Type B pancreatic cell (in vitro differentiated cells): ENCODE results near the gene MCF2L. TPM values are rescaled to one million over a fixed set of nuclear protein-coding genes. Genes with fewer than 3 reads are reported as not detected.
A peak's percentile ranks its signal among the peaks of the same experiment; 100 is the strongest.

Source experiments
- DNase-seq: peaks from one replicate; pipeline ENCODE4 v3.0.0; 2021; ENCODE audit warnings: mixed read lengths; ENCODE audit not compliant: unreplicated experiment; ENCODE audit errors: extremely low spot score
- H3K27ac Mint-ChIP-seq: 2 replicates; pipeline ENCODE4 v1.8.0; 2021; ENCODE audit warnings: mild to moderate bottlenecking, mixed read lengths
- H3K27me3 Mint-ChIP-seq: 2 replicates; pipeline ENCODE4 v1.8.0; 2021; ENCODE audit warnings: mixed read lengths
- H3K36me3 Mint-ChIP-seq: 2 replicates; pipeline ENCODE4 v1.8.0; 2021; ENCODE audit warnings: mixed read lengths
- H3K4me1 Mint-ChIP-seq: one replicate; pipeline ENCODE4 v1.8.0; 2021; ENCODE audit warnings: mixed read lengths; ENCODE audit not compliant: unreplicated experiment
- H3K4me3 Mint-ChIP-seq: 2 replicates; pipeline ENCODE4 v1.8.0; 2021; ENCODE audit warnings: mild to moderate bottlenecking, mixed read lengths
- H3K9me3 Mint-ChIP-seq: 2 replicates; pipeline ENCODE4 v1.8.0; 2021; ENCODE audit warnings: mixed read lengths
- total RNA-seq: library from RNA; stranded (reverse); gene quantifications from 2 replicates; pipeline ENCODE4 v1.2.1, GENCODE V29; 2021; ENCODE audit warnings: low replicate concordance
- TF ChIP-seq, protein P1 (sequence below): fragments of 200-600 bp; sonication (generic); conservative IDR thresholded peaks from 2 replicates; pipeline ENCODE4 v1.5.0; 2021; ENCODE audit warnings: antibody characterized with exemption, mild to moderate bottlenecking

The MCF2L gene
- total RNA-seq, 1 donor from 2014 or later, result 46.9 TPM

DNA sequence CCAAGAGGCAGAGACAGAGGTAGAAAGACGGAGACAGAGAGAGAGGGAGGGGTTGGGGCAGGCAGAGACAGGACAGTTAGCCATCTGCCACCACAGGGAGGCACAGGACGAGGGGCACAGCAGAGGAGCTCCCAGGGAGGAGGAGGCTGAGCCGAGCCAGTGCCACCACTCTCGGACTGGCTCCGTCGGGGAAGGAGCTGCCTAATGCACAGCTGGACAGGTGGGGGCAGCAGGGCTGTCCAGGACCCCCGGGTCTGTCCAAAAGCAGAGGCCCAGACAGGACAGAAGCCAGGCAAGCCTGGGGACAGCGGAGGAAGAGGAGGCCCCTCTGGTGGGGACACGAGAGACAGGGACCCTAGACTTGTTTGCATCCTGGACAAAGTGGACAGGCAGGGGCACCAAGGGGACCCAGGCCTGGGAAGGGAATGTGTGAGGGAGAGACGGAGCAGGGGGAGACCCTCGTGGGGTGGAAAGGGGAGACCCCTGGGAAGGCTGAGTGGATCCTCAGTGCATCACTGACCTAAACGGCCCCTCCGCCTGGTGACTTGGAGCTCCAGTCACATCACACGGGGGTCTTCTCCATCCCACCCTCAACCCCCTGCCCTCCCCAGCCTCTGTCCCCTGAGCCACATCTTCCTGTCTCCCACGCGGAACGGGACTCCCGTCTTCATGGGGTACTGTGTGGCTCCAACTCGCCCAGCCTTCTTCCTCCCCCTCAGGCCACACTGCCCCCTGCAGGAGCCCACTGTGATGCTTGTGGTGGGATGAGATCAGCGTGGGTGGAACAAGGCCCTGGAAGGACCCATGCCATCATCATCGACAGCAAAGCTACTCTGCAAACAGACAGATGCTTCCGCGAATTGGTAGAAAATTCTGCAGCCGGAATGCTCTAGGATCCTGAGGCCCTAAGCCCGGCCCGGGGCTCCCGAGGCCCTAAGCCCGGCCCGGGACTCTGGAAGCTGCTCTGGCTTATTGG lies 154.5 kb downstream of the MCF2L start:
- Mint-ChIP-seq H3K9me3 (no peaks in the 10 kb centered on the region), H3K4me1 (peaks cover 11% of the 10 kb centered on the region), H3K36me3 (no peaks in the 10 kb centered on the region), H3K27ac (peak overlapping the region; percentile 81), H3K27me3 (peaks cover 23% of the 10 kb centered on the region), H3K4me3 (peak overlapping the region; percentile 77)
- TF ChIP-seq, protein P1, sequence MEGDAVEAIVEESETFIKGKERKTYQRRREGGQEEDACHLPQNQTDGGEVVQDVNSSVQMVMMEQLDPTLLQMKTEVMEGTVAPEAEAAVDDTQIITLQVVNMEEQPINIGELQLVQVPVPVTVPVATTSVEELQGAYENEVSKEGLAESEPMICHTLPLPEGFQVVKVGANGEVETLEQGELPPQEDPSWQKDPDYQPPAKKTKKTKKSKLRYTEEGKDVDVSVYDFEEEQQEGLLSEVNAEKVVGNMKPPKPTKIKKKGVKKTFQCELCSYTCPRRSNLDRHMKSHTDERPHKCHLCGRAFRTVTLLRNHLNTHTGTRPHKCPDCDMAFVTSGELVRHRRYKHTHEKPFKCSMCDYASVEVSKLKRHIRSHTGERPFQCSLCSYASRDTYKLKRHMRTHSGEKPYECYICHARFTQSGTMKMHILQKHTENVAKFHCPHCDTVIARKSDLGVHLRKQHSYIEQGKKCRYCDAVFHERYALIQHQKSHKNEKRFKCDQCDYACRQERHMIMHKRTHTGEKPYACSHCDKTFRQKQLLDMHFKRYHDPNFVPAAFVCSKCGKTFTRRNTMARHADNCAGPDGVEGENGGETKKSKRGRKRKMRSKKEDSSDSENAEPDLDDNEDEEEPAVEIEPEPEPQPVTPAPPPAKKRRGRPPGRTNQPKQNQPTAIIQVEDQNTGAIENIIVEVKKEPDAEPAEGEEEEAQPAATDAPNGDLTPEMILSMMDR, result peak; percentile 27
- peak; percentile 68 for DNase-seq

DNA sequence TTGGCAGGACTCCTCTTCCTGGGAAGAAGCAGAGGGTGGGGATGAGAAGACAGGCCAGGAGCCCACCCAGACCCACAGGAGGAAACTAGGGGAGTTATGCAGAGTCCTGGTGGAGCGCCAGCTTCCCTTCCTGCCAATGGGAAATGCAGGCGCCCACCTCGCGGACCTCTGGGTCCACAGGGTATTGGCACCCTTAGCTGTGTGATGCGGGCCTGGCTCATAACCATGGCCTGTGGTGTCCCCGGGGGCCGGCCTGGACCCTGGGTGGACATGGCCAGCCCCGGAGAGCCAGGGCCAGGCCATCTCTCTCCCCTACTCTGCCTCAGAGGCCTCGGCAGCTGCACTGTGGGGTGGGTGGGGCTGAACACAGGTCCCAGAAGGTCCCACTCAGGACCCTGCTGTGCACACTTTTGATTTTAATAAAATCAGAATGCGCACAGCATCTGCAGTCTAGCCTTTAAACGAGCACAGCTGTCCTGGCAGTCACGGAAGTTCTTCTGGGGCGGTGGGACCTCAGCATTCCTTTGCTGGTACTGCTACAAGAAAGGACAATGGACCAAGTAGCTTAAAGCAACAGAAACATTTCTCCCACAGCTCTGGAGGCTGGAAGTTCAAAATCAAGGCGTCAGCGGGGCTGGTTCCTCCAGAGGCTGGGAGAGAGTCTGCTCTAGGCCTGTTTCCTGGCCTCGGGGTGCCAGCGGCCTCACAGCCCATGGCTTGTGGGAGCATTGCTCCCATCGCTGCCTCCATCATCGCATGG lies 155.4 kb downstream of the MCF2L start:
- DNase-seq, result peak; percentile 51
- H3K27me3 Mint-ChIP-seq, result peaks cover 19% of the 10 kb centered on the region
- peaks cover 11% of the 10 kb centered on the region for H3K4me1 Mint-ChIP-seq
- TF ChIP-seq, protein P1, result no peak
- H3K27ac Mint-ChIP-seq, result no peak overlapping the region
- no peaks in the 10 kb centered on the region for H3K9me3 Mint-ChIP-seq
- H3K36me3 Mint-ChIP-seq, result no peaks in the 10 kb centered on the region
- no peak overlapping the region for H3K4me3 Mint-ChIP-seq

DNA sequence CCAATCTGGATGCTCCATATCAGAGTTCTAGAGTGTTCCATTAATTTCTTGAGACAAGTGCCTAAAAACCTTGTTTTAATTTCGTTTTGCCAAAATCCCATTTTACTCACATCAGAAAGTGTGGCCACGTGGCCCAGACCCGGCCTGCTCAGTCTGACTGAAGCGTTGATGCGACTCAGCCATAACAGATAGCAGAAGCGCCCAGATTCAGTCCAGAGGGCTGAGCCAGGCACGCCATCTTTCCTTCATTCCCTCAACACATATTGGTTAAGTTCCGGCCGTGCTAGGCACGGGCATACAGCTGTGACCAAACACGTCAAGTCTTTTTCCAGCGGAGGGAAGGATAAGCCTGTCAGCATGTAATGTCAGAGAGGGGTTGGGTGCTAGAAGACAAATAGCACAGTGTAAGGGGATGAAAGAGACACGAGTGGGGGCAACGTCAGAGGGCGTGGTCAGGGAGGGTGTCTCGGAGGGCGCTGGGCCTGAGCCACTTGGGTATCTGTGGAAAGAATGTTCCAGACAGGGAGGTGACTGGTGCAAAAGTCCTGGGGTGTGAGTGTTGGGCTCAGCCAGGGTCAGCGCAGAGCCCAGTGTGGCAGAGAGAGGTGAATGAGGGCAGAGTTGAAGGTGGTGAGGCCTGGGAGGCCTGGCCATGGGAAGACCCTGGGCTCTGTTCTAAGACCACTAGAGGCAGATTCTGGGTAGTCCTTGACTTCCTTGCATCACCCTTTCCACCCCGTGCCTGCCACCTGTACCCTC lies 156.7 kb downstream of the MCF2L start:
- TF ChIP-seq, protein P1, result no peak
- H3K4me3 Mint-ChIP-seq, result no peak overlapping the region
- no peak overlapping the region for H3K27ac Mint-ChIP-seq

DNA sequence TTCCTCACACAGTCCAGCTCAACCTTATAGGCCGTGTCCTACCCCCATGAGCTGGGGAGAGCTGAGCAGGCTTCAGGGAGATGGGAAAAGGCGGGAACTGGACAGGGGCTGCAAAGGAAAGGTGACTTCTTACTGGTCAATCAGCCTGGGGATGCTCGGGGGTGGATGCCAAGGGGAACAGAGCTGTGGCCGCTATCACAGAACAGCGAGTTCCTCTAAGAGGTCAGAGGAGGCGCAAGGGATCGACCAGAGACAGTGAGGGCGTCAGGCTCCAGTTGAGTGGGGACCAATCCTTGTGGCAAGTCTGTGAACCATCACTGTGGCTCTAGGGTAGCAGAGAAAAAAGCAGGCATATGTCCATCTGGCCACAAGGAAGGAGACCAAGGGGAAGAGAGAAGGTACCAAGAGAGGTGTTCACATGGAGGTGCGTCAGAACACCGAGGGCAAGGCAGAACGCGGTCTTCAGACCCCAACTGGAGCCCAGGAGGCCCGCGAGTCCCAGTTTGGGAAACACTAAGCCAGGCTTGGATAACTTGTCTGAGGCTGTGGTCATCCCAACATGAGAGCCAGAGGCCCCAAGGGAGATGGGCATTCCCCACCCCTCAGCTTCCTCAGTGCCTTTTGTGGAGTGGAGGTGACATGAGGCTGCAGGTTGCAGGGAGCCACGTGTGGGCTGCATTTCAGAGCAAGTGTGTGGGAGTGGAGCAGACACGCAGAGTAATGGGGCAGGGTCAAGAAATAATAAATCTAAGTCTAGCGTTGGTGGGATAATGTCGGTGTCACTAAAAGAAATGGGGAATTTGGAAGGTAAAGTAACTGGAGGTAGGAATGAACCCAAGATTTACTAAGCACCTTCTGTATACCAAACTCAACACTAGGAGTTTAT lies 157.5 kb downstream of the MCF2L start:
- peaks cover 11% of the 10 kb centered on the region for H3K4me1 Mint-ChIP-seq
- no peaks in the 10 kb centered on the region for H3K36me3 Mint-ChIP-seq
- no peak overlapping the region for H3K4me3 Mint-ChIP-seq
- TF ChIP-seq, protein P1, result no peak
- peak; percentile 63 for DNase-seq
- peak overlapping the region; percentile 14 for H3K27ac Mint-ChIP-seq
- H3K27me3 Mint-ChIP-seq, result peaks cover 9% of the 10 kb centered on the region
- no peaks in the 10 kb centered on the region for H3K9me3 Mint-ChIP-seq

More for the DNA sequence above, 156.7 kb downstream of the MCF2L start:
- H3K4me1 Mint-ChIP-seq, result peaks cover 11% of the 10 kb centered on the region
- no peaks in the 10 kb centered on the region for H3K9me3 Mint-ChIP-seq
- DNase-seq, result peak; percentile 56
- H3K36me3 Mint-ChIP-seq, result no peaks in the 10 kb centered on the region
- H3K27me3 Mint-ChIP-seq, result peaks cover 9% of the 10 kb centered on the region
